ENCODE results near the gene TAPBP.
"Not testable (repeated sequence)": the region's sequence is repeated elsewhere in the genome, so short reads cannot be mapped to it uniquely, and the experiment has no call there.

TAPBP gene

DNA sequence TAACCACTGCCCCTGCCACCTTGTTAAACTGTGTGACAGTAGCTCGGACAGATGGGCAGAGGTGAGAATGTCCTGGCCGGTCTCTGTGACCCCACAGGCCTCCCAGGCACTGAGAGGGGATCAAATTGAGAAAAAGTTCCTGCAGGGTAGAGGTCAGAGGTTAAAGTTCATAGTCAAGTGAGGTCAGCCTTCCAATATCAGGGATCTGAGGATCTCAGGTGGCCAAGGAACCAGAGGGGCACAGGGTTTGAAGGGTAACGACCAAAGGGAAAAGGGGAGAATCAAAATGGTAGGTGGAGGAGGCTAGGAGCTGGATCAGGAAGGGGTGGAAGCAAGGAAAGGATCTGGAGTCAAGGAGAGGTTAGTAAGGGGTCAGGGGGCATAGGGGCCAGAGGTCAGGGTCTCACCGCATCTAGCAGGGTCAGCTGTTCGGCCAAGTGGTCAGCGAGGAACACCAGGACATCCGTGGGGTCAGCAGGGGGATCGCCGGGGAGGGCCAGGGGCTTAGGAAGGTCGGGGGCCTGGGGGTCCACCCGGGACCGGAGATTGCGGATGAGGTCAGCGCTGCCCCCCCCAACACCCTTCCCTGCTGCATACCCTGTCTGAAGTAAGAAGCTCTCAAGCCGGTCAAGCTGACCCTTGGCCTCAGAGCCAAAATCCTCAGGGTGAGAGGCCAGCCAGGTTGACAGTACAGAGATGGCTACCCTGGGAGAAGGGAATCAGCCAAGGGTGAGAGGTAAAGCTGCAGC lies 18.1 kb downstream of the TAPBP start:
- no peak for DNase-seq

GRCh38 chr6:33294086-33294823 lies 19.6 kb downstream of the TAPBP start:
- DNase-seq = no peak

DNA sequence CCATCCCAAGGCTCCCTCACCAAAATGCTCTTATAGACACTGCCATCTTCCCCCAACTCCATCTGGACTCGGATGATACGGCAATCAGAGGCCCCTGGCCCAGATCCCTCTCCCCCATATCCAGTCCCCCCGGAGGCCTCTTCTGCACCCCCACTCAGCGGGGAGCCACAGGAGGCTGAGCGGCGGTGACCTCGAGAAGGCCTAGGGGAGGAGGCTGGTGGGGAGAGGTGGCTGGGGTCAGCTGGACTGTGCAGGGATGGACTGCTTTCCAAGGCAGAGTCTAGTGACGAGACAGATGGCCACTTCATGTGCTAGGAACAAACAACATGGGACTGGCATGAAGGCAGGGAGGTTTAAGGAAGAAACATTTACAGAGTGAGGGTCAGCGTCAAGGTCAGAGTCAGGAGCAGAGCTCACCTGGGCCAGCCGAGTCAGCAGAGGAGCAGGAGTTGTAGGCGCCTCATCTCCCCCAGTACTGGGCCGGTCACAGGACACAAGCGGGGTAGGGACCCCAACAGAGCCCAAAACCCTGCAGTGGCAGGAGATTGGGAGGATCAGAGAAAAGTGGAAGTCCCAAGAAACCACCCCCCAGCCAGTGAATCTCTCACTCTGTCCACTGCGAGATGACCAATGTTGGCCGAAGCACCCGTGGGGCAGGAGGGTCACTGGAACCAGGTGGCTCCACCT lies 20.7 kb downstream of the TAPBP start:
- no peak for DNase-seq

DNA sequence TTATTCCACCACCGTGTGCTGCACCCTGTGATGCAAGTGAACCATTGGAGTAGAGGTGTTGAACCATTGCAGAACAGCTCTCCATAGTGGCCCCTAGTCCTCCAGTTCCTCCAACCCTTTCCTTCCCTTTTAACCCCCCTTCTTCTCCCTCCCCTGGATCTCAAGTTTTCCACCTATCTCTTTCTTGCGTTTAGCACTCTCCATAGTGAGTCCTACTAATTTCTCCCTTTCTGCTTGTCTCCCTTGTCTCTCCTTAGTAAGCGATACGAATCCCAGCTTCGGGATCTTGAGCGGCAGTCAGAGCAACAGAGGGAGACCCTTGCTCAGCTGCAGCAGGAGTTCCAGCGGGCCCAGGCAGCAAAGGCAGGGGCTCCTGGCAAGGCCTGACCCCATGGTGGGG lies 23.4 kb downstream of the TAPBP start:
- no peak for DNase-seq

GRCh38 chr6:33289784-33290315 lies 24.0 kb downstream of the TAPBP start:
- DNase-seq = no peak

DNA sequence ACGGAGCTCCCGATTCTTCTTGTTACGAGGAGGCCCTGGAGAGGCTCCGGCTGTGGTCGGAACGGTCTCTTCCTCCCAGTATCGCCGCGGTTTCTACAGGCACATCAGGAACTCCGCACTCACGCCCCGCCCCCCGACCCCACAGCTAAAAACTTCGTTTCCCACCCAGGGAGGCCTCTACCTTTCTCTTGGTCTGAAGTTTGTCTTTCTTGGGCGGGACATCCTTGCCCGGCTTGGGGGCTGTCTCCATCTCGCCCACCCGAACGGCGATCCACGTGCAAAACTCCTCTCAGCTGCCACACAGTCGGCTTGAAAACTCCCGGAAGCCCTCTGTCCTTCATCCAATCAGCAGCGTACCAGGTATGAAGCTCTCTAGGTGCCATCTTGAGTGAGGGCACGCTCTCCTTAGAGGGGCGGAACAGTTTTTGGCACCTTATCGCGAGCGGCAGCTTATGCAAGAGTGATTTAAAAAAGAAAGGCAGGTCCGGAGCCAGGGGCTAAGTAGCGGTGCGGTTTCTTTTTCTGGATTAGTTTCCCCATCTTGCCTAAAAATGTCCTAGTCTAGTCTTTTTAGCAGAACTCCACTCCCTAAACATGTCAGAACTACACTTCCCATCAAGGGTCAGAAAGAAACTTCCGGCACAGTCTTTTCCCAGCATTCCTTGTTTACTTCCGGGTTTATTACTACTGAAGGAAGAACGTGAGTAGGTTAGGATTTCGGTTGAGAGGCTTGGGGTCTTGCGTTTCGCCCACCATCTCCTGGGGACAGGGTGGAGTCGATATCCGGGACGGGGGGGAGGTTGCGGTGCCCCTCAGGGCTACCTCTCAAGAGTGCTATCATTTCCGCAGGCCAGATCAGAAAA lies 24.7 kb downstream of the TAPBP start, which contains the start of the genes PFDN6 and WDR46:
Gene PFDN6, plus strand, starts transcription at position 681 of the 863 bp plus-strand sequence. CDS start 256 bp downstream, outside the sequence.
Gene WDR46, minus strand, starts transcription at position 319 of the 863 bp plus-strand sequence. Its CDS starts 69 bp downstream, at position 250.
- DNase-seq = peak; percentile 87 to 90

DNA sequence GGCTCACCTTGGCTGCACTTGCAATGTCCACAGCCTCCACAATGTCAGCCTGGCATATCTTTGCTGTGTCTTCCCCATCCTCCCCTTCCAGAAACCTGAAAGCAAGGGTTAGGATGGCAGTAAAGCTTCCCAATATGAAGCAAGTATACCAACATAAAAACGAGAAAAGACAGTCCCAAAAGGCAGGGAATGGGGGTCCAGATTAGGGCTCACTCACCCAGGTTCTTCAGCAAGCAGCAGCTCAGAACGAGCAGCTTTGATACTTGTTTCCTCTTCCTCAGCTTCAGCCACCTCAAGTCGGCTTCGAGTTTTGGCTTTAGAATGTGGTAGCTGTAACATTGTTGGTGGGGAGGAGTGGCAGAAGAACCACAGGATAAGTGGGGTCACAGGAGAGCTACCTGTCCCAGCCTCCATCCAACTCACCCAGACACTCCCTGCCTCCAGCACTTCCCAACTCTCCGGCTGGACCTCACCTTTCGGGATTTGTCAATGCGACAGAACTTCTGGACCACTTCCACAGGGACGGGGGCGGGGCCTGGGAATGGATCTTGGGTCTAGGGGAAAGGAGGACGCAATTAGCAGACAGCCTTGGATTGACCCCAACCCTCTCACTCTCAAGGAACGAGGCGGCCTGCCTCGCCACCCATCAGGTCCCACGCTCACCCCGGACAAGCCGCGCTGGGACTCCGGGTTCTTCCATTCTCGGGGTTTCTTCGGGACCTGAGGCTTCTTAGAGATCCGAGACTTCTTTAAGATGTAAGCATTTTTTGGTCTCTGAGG lies 25.5 kb downstream of the TAPBP start:
- no peak for DNase-seq

DNA sequence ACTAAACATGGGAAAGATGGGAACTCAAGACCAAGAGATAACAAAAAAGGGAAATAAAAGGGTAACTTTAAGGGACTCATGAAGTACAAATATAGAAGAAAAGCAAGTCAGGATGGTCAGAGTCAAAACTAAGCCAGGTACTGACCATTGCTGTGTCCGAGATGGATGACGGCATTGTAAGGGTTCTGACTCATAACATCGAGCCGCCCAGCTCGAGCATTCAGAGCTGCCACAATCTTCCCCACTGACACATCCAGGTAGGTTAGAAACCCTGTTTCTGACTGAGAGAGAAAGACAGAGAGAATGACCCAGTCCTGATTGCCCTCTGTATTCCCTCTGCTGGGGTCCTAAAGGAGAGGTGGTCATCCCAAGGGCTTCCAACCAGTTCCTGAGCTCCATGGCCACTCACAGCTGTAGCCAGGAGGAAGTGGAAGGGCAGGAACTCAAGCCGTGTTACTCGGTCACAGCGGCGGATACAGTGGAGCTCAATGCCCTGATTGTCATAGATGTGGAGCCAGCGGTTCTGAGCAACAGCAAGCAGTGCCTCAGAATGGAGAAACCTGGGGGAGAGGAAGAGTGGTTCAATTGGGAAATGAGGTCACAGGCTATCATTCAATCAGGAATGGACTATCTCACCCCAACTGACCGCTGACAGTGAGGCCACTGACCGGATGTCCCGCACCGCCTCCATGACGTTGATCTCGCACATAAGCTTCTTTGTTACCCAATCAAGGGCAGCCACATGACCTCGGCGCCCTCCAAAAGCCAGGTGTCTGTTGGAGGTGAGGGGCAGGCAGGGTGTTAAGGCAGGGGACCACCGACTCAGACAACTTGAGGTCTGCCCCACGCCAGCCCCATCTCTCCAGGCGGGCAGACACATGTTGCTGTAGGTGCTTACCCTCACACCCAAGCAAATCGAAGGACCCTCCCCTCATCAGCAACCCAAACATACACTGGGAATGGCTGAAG lies 26.6 kb downstream of the TAPBP start:
- DNase-seq = no peak

DNA sequence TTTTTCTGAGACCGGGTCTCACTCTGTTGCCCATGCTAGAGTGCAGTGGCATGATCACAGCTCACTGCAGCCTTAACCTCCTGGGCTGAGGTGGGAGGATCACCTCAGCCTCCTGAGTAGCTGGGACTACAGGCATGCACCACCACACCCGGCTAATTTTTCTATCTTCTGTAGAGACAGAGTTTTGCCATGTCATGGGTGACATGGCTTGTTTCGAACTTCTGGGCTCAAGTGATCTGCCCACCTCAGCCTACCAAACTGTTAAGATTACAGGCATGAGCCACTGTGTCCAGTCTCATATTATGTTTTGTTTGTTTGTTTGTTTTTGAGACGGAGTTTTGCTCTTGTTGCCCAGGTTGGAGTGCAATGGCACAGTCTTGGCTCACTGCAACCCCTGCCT lies 28.7 kb downstream of the TAPBP start:
- not testable (repeated sequence) for DNase-seq

DNA sequence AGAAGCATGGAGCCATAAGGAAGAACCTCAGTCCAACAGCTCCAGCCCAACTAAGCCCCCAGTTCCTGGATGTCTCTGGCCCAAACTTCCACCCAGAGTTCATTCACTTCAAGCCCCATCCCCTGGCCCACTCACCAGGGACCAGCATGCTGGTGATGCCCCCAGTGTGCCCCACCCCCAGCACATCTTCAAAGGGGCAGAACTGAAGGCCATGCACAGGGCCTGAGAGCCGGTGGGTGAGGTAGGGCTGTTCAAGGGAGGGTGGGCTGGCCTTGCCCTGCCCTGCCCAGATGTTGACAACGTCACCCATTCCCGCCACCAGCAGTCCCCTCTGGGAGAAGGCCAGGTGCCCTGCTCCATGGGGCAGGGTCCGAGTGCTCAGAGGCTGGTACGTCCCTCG lies 33.3 kb downstream of the TAPBP start:
- no peak for DNase-seq

GRCh38 chr6:33279971-33280511 lies 33.8 kb downstream of the TAPBP start:
- no peak for DNase-seq

- no peak for DNase-seq
Observed at GRCh38 chr6:33279257-33279695, 34.6 kb downstream of the TAPBP start.

- no peak for DNase-seq
Observed at GRCh38 chr6:33278810-33279209, 35.1 kb downstream of the TAPBP start.

DNA sequence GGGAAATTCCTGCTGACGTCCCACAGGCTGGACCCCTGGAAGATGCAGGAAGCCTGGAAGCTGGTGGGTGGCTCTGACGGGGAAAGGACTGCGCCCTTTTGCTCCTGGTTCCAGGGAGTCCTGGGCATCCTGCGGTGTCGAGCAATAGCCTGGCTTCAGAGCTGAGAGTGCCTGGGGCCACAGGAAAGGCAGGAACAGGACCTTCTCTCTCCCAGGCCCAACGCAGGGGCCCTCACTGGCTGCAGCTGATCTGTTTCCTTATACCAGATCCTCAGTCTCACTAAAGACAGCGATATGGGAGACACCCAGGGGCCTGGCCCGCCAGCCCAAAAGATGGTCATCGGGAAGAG lies 35.5 kb downstream of the TAPBP start:
- DNase-seq = no peak

DNA sequence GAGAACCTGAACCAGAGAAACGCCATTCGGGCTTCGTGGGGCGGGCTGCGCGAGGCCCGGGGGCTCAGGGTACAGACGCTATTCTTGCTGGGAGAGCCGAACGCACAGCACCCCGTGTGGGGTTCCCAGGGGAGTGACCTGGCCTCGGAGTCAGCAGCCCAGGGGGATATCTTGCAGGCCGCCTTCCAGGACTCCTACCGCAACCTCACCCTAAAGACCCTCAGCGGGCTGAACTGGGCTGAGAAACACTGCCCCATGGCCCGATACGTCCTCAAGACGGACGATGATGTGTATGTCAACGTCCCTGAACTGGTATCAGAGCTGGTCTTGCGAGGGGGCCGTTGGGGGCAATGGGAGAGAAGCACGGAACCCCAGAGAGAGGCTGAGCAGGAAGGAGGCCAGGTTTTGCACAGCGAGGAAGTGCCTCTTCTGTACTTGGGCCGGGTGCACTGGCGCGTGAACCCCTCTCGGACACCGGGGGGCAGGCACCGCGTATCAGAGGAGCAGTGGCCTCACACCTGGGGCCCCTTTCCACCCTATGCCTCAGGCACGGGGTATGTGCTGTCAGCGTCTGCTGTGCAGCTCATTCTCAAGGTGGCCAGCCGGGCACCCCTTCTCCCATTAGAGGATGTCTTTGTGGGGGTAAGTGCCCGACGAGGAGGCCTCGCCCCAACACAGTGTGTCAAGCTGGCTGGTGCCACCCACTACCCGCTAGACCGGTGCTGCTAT lies 36.1 kb downstream of the TAPBP start:
- peak in 1 of 2 donors; percentile 34 for DNase-seq

DNA sequence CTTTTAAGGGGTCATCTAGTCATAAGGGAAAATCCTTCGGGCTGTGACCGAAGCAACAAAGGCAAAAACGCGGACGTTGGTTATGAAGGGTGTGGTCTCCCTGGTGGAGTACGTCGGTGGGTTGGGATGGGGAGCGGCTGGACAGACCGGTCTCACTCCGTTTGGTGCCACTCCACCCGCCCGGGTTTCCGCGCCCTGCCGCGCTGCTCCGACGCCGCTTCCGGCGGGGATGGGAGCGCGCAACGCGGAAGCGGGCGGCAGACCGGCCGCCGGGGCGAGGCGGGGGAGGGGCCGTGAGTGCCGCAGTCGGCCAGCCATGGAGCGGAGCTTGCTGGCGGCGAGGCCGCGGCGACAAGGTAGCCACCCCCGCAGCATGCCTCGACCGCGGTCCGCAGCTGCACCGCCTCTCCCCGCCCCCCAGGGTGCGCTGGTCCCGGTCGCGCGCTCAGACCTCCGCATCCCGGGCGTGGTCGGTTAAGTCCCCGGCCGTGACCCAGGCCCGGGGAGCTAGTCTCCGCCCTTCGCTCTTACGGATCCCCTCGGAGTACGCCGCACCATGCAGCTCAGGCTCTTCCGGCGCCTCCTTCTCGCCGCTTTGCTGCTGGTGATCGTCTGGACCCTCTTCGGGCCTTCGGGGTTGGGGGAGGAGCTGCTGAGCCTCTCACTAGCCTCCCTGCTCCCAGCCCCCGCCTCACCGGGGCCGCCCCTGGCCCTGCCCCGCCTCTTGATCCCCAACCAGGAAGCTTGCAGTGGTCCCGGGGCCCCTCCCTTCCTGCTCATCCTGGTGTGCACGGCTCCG lies 36.8 kb downstream of the TAPBP start, which contains the start of gene B3GALT4:
Gene B3GALT4, plus strand, starts transcription at position 260 of the 799 bp plus-strand sequence. Its CDS starts 297 bp downstream, at position 557.
- peak; percentile 76 to 77 for DNase-seq

DNA sequence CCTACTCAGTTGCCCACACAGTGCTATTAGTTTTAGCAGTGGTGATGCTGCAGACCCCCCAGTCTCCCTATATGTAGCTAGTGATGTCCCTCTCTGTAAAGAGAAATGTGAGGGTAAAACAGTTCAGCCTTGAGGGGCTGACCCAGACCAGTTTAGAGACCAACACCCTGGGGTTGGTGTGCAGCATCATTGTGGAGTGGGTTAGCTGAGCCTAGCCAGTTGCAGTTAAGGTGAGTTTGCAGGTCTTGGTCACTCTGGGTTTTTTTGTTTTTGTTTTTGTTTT lies 37.4 kb downstream of the TAPBP start:
- no peak for DNase-seq
